Omental fat pad (tissue), 4 donors: ENCODE measurements around the gene NDUFB11. TPM values are rescaled to one million over a fixed set of nuclear protein-coding genes. Genes with fewer than 3 reads are reported as not detected.

Source experiments
- ATAC-seq: fragments of 150-250 bp; one replicate; pipeline ENCODE4 v1.9.1; 2016; ENCODE audit warnings: mild to moderate bottlenecking, moderate library complexity; ENCODE audit not compliant: low FRiP score
- DNase-seq: peaks from one replicate; pipeline ENCODE4 v3.0.0-alpha.2; 2019; ENCODE audit warnings: low spot score
- CTCF ChIP-seq, 3 donors: fragments of 450-650 bp; IDR thresholded peaks; one replicate each; pipeline ENCODE4 v1.5.1; 2016 to 2017; ENCODE audit warnings: antibody characterized with exemption in 3 of 3, mild to moderate bottlenecking in 3 of 3, moderate library complexity in 2 of 3
- total RNA-seq, 4 donors: library from RNA; depleted of rRNA; stranded (reverse); fragments of >200 nt; gene quantifications; one replicate each; pipeline ENCODE4 v1.1.0, GENCODE V29; 2016

NDUFB11 gene
- total RNA-seq, 4 donors from 2014 or later = 37.7 to 63.2 (median 41.6) TPM

GRCh38 chrX:47169726-47170515, 25.4 kb upstream of the NDUFB11 start:
- peak; percentile 60 for ATAC-seq
- no peak for DNase-seq

DNA sequence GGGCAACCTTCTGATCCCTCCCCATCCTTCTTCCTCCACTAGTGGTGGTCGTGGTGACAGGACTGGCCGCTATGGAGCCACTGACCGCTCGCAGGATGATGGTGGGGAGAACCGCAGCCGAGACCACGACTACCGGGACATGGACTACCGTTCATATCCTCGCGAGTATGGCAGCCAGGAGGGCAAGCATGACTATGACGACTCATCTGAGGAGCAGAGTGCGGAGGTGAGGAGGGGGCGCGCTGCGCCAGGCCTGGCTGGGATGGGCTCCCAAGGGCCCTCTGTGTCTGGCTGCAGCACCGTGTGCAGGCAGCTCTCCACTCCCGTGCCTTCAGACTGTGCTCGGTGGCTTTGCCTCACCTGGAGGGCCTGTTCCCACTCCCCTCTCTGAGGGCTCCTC, 24.8 kb upstream of the NDUFB11 start:
- DNase-seq = no peak
- TF ChIP-seq CTCF (IDR thresholded peaks at IDR 0.05) = no peak
- no peak for ATAC-seq

More at GRCh38 chrX:47169726-47170515, 25.4 kb upstream of the NDUFB11 start:
- no peak for TF ChIP-seq CTCF (IDR thresholded peaks at IDR 0.05)

GRCh38 chrX:47168495-47169073, 24.1 kb upstream of the NDUFB11 start:
- DNase-seq = no peak
- no peak for TF ChIP-seq CTCF (IDR thresholded peaks at IDR 0.05)
- no peak for ATAC-seq

DNA sequence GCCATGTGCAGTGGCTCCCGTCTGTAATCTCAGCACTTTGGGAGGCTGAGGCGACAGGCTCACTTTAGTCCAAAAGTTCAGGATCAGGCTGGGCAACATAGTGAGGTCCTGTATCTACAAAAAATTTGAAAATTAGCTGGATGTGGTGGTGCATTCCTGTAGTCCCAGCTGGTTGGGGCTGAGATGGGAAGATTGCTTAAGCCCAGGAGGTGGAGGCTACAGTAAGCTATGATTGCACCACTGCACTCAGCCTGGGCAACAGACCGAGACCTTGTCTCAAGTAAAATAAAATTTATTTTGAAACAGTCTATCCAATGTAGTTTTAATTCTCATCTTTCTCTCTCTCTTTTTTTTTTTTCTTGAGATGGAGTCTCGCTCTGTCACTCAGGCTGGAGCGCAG, 21.6 kb upstream of the NDUFB11 start:
- TF ChIP-seq CTCF (IDR thresholded peaks at IDR 0.05) = no peak
- DNase-seq (no peak), ATAC-seq (no peak)

GRCh38 chrX:47164420-47164819, 19.9 kb upstream of the NDUFB11 start:
- no peak for ATAC-seq
- TF ChIP-seq CTCF (IDR thresholded peaks at IDR 0.05) = no peak
- DNase-seq = no peak

DNA sequence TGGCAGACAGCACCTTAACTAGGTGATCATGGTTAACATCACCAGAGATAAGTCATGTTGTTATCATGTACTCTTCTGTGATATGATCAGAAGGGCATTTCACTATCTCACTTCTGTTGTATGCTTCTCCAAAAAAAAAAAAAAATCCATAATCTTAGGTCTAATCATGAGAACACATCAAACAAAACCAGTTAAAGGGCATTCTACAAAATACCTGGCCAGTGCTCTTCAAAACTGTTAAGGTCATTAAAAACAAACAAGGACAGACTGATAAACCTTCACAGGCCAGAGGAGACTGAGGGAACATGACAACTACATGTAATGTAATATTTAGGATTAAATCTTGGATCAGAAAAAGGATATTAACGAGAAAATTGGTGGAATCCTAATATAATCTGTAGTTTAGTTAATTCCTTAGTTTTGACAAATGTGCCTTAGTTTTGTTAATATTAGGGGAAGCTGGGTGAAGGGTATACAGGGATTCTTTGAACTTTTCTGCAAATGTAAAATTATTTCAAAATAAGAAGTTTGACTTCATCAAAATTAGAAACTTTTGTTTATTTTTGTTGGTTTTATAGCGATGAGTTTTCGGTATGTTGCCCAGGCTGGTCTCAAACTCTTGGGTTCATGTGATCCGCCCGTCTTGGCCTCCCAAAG, 18.6 kb upstream of the NDUFB11 start:
- DNase-seq (no peak), ATAC-seq (no peak)
- TF ChIP-seq CTCF (IDR thresholded peaks at IDR 0.05) = no peak
